Heart right ventricle (tissue), 16 donors: ENCODE measurements around the gene SPEN. TPM values are rescaled to one million over a fixed set of nuclear protein-coding genes. Genes with fewer than 3 reads are reported as not detected.

Experiments
- ATAC-seq, 8 donors: fragments of 200-7000 bp; cut with Tn5 transposase; one replicate each; pipeline ENCODE4 v1.9.1; 2020; ENCODE audit warnings: mild to moderate bottlenecking in 8 of 8, moderate library complexity in 8 of 8, moderate number of reproducible peaks in 1 of 8
- DNase-seq, 2 donors: peaks; one replicate each; pipeline ENCODE4 v3.0.0-alpha.2; 2020
- H3K27ac ChIP-seq, 10 donors: fragments of 200-600 bp; sonication (generic) in 2 of 10; one replicate each; pipeline versions ENCODE4 v1.5.0 to v1.8.0; 2020 to 2022; ENCODE audit warnings: mild to moderate bottlenecking in 3 of 10
- H3K27me3 ChIP-seq, 7 donors: fragments of 200-600 bp; one replicate each; pipeline ENCODE4 v1.8.0; 2021 to 2022; ENCODE audit warnings: mild to moderate bottlenecking in 2 of 7
- H3K36me3 ChIP-seq, 9 donors: fragments of 200-600 bp; sonication (generic) in 1 of 9; one replicate each; pipeline versions ENCODE4 v1.5.0 to v1.8.0; 2020 to 2022; ENCODE audit warnings: mild to moderate bottlenecking in 2 of 9
- H3K4me1 ChIP-seq, 9 donors: fragments of 200-600 bp; sonication (generic) in 1 of 9; one replicate each; pipeline versions ENCODE4 v1.5.0 to v1.8.0; 2020 to 2022; ENCODE audit warnings: mild to moderate bottlenecking in 4 of 9
- H3K4me3 ChIP-seq, 10 donors: fragments of 200-600 bp; sonication (generic) in 2 of 10; one replicate each; pipeline versions ENCODE4 v1.5.0 to v1.8.0; 2020 to 2022; ENCODE audit warnings: mild to moderate bottlenecking in 7 of 10, moderate library complexity in 2 of 10
- H3K9me3 ChIP-seq, 11 donors: fragments of 200-600 bp in 10 of 11; sonication (generic) in 2 of 11; one replicate each; pipeline versions ENCODE4 v1.5.0 to v1.8.0; 2013 to 2022; ENCODE audit warnings: mild to moderate bottlenecking in 2 of 11, control low read depth in 1 of 11, moderate library complexity in 1 of 11
- WGBS, 2 donors: extraction: QIAGEN DNeasy Blood & Tissue Kit; methylation state at CpG; one replicate each; pipeline ENCODE4 v1.1.7; 2013; ENCODE audit warnings: inconsistent platforms in 1 of 2; 5-methylcytosine and 5-hydroxymethylcytosine counted together
- intact Hi-C, 10 donors: fragments of 100-400 bp; cut with DNase I; formaldehyde crosslinking; loops; one replicate each; pipeline versions ENCODE4 v1.11.1 to v1.14.2; 2022
- polyA plus RNA-seq, 2 donors: library from polyadenylated mRNA; stranded (reverse); fragments of 200-250 nt; gene quantifications; one replicate each; pipeline ENCODE4 v1.2.3, GENCODE V29; 2013
- total RNA-seq, 10 donors: library from RNA; stranded (reverse); fragmentation: NEBNext Ultra II Directional in 3 of 10; extraction: Animal tissue kit (Norgen Biotek cat#: 25700) in 3 of 10; gene quantifications; one replicate each; pipeline versions ENCODE4 v1.2.1 to v1.2.4, GENCODE V29; 2021 to 2023
- TF ChIP-seq, protein P1 (sequence below), 9 donors: fragments of 200-600 bp; sonication (generic) in 2 of 9; IDR thresholded peaks; one replicate each; pipeline versions ENCODE4 v1.5.0 to v1.8.0; 2021 to 2022; ENCODE audit warnings: antibody characterized with exemption in 9 of 9, mild to moderate bottlenecking in 5 of 9, moderate library complexity in 1 of 9
- donor health status: Arrhythmogenic right ventricular cardiomyopathy.
- donor health status: ischemic (EF 13 %, LVEDD 7.1; RV severe dilation, severe dysfunction).
- donor health status: healthy with polysubstance abuse.
- donor health status: DM: no; HTN: yes; CAD: no.
- donor health status: DM: no; HTN: no; CAD: no.
- donor health status: ischemic (EF 25% LVEDD 6.9; RV normal size, moderate dysfunction).
- donor health status: ischemic (EF 25% LVEDD 5.7; RV mildly dilated, moderate dysfunction).
- donor health status: healthy.
- donor health status: DM: yes; HTN: yes; CAD: no.
- donor health status: Ischemic cardiomyopathy.
- donor health status: ischemic (EF 35%, LVEDD 5.7; RV mildly dilated, moderate dysfunction).
- donor health status: nonischemic (EF 11% LVEDD 7.7; RV severe dilation, severe dysfunction).
- donor health status: DM: yes; HTN: yes; CAD: no.
- donor health status: PGD.
- donor health status: ischemic (EF 29% LVEDD 5.4; RV normal size, mild dysfunction).
- donor health status: nonischemic (EF 23%, LVEDD 6.1; RV moderate dilation, normal function).

The SPEN gene
- total and polyA plus RNA-seq, 12 donors = 11.2 to 34.4 (median 27.1) TPM

DNA sequence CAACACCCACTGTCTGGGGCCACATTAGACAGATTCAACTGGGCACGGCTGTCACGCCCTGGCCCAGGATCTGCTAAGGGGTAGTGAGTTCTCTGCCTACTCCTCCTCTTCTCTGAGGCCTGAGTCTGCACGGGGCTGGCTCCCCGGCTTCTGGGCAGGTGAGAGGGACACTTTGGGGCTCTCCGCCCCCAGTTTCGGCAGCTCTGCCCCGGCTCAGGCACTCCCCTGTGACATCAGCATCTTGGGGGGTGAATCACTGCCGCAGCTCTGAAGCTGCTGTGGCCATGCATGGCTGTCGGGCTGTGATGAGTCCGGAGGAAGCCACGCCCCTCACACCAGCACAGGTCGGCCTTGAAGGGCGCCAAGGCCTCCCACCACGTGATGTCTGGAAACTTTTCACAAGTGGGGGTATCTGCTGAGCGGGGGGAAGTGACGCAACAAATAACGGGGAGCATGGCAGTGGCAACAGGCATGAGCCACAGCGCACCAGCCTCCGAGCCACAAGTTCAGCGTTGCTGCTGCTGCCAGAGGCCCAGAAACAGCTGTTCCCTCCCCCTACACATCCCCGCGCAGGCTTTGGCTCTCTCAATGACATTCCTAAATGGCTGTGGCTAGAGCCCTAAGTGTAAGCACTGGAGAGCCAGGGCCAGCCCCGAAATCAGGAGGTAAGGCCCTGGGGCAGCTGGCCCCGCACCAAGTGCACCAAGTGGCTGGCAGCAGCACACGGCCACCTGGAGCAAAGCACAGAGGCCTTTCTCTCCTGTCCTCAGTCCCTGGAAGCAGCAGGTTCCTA, 102.1 kb downstream of the SPEN start:
- peak; percentile 74 to 88 (median 84) for ATAC-seq
- Histone ChIP-seq H3K4me3 (peak overlapping the region in 9 of 10 donors; percentile 2 to 43 (median 33)), H3K4me1 (peaks cover 43 to 69% (median 66%) of the 10 kb centered on the region in 9 donors), H3K27me3 (no peaks in the 10 kb centered on the region), H3K9me3 (no peaks in the 10 kb centered on the region), H3K27ac (peak overlapping the region; percentile 41 to 94 (median 88)), H3K36me3 (peaks cover 0 to 39% (median 30%) of the 10 kb centered on the region in 9 donors)
- WGBS, 2 donors = 11 to 12% methylated on average over 25 of the region's 25 CpGs
- intact Hi-C loops = no loop called here
- peak; percentile 76 to 83 for DNase-seq
- TF ChIP-seq, protein P1, sequence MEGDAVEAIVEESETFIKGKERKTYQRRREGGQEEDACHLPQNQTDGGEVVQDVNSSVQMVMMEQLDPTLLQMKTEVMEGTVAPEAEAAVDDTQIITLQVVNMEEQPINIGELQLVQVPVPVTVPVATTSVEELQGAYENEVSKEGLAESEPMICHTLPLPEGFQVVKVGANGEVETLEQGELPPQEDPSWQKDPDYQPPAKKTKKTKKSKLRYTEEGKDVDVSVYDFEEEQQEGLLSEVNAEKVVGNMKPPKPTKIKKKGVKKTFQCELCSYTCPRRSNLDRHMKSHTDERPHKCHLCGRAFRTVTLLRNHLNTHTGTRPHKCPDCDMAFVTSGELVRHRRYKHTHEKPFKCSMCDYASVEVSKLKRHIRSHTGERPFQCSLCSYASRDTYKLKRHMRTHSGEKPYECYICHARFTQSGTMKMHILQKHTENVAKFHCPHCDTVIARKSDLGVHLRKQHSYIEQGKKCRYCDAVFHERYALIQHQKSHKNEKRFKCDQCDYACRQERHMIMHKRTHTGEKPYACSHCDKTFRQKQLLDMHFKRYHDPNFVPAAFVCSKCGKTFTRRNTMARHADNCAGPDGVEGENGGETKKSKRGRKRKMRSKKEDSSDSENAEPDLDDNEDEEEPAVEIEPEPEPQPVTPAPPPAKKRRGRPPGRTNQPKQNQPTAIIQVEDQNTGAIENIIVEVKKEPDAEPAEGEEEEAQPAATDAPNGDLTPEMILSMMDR (IDR thresholded peaks at IDR 0.05) = no peak

DNA sequence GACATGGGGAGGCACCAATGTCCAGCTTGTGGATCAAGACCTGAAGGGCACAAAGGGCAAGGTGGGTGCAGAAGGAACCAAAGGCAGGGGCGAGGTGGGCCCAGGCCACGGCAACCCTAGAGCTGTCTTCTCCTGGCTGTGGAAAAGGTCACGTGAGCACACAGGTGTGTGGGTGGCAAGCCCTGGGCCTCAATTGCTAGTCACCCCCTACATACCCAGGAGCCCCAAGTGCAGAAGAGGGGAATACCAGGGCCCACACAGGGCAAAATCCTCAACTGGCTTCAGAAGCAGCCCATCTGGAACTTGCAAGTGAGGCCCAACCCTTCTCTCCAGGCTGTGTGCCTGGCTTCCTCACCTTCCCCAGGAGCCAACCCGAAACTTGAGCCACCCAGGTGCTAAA, 102.8 kb downstream of the SPEN start:
- Histone ChIP-seq H3K27ac (peak overlapping the region; percentile 41 to 94 (median 88)), H3K36me3 (peaks cover 0 to 32% (median 26%) of the 10 kb centered on the region in 9 donors), H3K9me3 (no peaks in the 10 kb centered on the region), H3K27me3 (no peaks in the 10 kb centered on the region), H3K4me1 (peaks cover 43 to 75% (median 68%) of the 10 kb centered on the region in 9 donors), H3K4me3 (peak overlapping the region in 7 of 10 donors; percentile 16 to 43 (median 34))
- TF ChIP-seq, protein P1 (IDR thresholded peaks at IDR 0.05) = no peak
- ATAC-seq = peak in 1 of 8 donors; percentile 0
- intact Hi-C loops = no loop called here
- WGBS, 2 donors = 93 to 96% methylated on average over 4 of the region's 4 CpGs
- DNase-seq = no peak

DNA sequence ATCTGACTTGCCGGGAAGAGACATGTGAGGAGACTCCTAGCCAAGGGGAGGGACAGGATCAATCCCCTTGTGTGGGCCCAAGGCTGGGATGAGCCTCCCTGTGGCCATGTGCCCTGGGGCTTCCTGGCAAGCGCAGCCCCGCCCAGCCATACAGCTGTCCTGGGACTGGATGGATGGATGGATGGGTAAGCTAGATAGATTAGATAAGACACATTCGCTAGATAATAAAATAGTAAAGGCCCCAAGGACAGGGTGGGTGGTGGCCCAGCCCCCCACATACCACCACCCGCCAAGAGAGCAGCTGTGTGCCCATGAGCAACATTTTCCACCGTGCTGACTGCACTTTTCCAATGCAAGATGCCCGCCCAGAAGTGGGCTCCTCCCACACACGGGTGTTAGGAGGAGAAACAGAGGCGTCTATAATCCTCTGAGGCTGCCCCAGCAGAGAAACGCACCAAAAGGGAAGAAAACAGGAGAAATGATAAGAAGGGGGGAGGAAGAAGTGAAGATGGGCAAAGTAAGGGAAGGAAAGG, 103.3 kb downstream of the SPEN start:
- no peaks in the 10 kb centered on the region for H3K27me3 ChIP-seq
- ATAC-seq (no peak), DNase-seq (no peak)
- H3K4me1 ChIP-seq = peaks cover 43 to 80% (median 70%) of the 10 kb centered on the region in 9 donors
- 59 to 64% methylated on average over 10 of the region's 10 CpGs for whole genome bisulfite sequencing, 2 donors
- H3K9me3 ChIP-seq = no peaks in the 10 kb centered on the region
- intact Hi-C loops = no loop called here
- TF ChIP-seq, protein P1 (IDR thresholded peaks at IDR 0.05) = no peak
- H3K36me3 ChIP-seq = peaks cover 0 to 27% (median 22%) of the 10 kb centered on the region in 9 donors
- no peak overlapping the region for H3K4me3 ChIP-seq
- H3K27ac ChIP-seq = peak overlapping the region in 9 of 10 donors; percentile 73 to 94 (median 90)

DNA sequence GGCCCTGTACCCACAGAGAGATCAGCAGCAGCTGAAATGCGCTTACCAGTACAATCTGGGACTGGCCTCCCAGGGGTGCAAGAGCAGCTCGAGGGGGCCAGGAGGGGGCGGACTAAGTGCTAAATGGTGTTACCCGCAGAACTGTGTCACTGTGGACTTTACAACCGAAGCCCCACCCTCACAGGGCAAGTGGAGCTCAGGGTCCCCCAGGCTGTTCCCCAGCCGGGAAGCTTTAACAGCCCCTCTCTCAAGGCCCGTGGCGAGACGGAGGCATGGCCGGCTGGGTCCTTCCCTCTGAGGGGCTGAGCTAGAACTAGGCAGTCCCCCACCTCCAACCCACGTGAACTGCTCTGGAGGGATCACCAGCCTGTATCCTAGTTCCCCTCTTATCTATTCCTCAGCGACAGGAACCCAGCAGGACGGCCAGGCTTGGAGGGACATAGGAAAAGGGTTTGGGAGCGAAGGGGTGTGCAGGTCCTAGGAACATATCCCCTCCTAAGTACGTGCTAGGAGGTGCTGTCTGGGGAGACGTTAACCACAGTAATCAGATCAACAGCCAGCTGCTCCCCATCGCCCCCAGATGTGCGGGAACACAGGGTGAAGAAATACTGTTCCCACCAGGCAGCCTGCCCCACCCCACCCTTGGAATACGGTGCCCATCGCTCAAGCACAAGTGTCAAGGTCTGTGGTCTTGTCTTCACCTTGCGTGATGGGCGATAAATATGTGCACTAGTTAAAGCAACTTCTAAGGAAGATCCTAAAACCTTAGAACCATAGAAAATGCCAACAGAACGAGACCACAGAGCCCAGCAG, 104.0 kb downstream of the SPEN start:
- peaks cover 43 to 88% (median 77%) of the 10 kb centered on the region in 9 donors for H3K4me1 ChIP-seq
- no peak overlapping the region for H3K4me3 ChIP-seq
- intact Hi-C loops = no loop called here
- 72 to 73% methylated on average over 23 of the region's 23 CpGs for WGBS, 2 donors
- H3K9me3 ChIP-seq = no peaks in the 10 kb centered on the region
- peaks cover 0 to 20% (median 15%) of the 10 kb centered on the region in 9 donors for H3K36me3 ChIP-seq
- TF ChIP-seq, protein P1 (IDR thresholded peaks at IDR 0.05) = no peak
- ATAC-seq (no peak), DNase-seq (no peak)
- peak overlapping the region in 6 of 10 donors; percentile 87 to 94 (median 90) for H3K27ac ChIP-seq
- H3K27me3 ChIP-seq = no peaks in the 10 kb centered on the region
